ENCODE data around the gene CDHR1. TPM values are rescaled to one million over a fixed set of nuclear protein-coding genes. Genes with fewer than 3 reads are reported as not detected.

Gene CDHR1
- total RNA-seq, 1 experiment from 2014 or later, result 6.6 TPM

DNA sequence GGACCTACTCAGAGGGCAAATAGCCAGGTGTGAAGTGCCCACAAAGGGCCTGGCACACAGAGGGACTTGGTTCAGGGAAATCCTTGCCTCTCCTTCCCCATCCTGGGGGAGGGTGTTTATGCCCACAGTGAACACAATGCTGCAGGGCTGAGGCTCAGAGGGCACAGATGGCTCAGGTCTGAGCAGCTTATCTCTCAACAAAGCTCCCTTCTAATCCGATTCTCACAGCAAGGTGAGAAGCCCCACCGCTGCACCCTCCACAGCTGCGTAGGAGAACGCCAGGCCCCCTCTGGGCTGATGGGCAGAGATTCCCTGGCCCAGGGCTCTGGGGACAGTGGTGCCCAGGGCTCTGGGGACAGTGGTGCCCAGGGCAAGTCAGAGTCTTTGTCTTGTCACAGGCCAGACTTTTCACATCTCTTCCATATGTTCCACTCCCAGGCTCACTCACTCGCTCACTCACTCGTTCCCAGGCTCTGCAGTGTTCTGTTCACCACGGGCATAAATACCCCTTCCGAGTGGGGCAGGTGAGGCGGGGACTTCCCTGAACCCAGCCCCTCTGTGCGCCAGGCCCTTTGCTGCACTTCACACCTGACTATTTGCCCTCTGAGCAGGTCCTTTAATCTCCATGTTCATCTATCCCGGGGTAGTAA, 8.7 kb upstream of the CDHR1 start:
- no peaks in the 10 kb centered on the region for H3K79me2 ChIP-seq (ENCODE audit: insufficient read depth, low read length)
- H3K27me3 Mint-ChIP-seq (ENCODE audit: low read depth), result peaks cover 4% of the 10 kb centered on the region
- H3K14ac ChIP-seq (ENCODE audit: insufficient read depth, low read length), result no peak overlapping the region
- no peak overlapping the region for H3K56ac ChIP-seq (ENCODE audit: insufficient read length, low read depth, low read length)
- TF ChIP-seq, protein P1, sequence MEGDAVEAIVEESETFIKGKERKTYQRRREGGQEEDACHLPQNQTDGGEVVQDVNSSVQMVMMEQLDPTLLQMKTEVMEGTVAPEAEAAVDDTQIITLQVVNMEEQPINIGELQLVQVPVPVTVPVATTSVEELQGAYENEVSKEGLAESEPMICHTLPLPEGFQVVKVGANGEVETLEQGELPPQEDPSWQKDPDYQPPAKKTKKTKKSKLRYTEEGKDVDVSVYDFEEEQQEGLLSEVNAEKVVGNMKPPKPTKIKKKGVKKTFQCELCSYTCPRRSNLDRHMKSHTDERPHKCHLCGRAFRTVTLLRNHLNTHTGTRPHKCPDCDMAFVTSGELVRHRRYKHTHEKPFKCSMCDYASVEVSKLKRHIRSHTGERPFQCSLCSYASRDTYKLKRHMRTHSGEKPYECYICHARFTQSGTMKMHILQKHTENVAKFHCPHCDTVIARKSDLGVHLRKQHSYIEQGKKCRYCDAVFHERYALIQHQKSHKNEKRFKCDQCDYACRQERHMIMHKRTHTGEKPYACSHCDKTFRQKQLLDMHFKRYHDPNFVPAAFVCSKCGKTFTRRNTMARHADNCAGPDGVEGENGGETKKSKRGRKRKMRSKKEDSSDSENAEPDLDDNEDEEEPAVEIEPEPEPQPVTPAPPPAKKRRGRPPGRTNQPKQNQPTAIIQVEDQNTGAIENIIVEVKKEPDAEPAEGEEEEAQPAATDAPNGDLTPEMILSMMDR (conservative IDR thresholded peaks at IDR 0.05), result no peak
- no peak overlapping the region for H2BK20ac ChIP-seq (ENCODE audit: low read depth, low read length, poor library complexity, severe bottlenecking)
- H3K4me2 ChIP-seq (ENCODE audit: insufficient read depth, insufficient read length, low read length), result no peak overlapping the region
- no peak overlapping the region for H2AK5ac ChIP-seq (ENCODE audit: insufficient read length, low read length)
- H3K79me1 ChIP-seq (ENCODE audit: insufficient read depth, low read depth, low read length, poor library complexity, severe bottlenecking), result no peaks in the 10 kb centered on the region
- H2BK120ac ChIP-seq (ENCODE audit: low read depth, low read length, poor library complexity, severe bottlenecking), result no peak overlapping the region
- no peak overlapping the region for H2BK15ac ChIP-seq (ENCODE audit: low read depth, low read length)
- H3K27ac ChIP-seq (ENCODE audit: insufficient read length, low read depth, low read length), result no peak overlapping the region
- no peaks in the 10 kb centered on the region for H3K23me2 ChIP-seq (ENCODE audit: insufficient read length, low read depth, low read length, poor library complexity, severe bottlenecking)
- H4K20me1 ChIP-seq (ENCODE audit: control insufficient read depth, insufficient read depth, insufficient read length), result no peaks in the 10 kb centered on the region
- H2BK12ac ChIP-seq (ENCODE audit: insufficient read length, low read depth, low read length), result no peak overlapping the region
- no peak for DNase-seq
- no peaks in the 10 kb centered on the region for H3K27me3 ChIP-seq (ENCODE audit: insufficient read depth, low read length)
- H3K27ac Mint-ChIP-seq, result no peak overlapping the region
- H3K9me3 Mint-ChIP-seq, result peaks cover 3 to 5% of the 10 kb centered on the region in 2 experiments; a peak in 4 of 5 replicates
- peaks cover 0 to 4% (median 2%) of the 10 kb centered on the region in 3 experiments; a peak in 3 of 7 replicates for H3K36me3 Mint-ChIP-seq (ENCODE audit: insufficient read depth in 1 of 3, low read depth in 3 of 3)
- no peaks in the 10 kb centered on the region for H3K4me1 Mint-ChIP-seq
- no peak overlapping the region for H3K9ac ChIP-seq (ENCODE audit: extremely low read depth, insufficient read length, low read length)
- no peak overlapping the region for H2AFZ ChIP-seq (ENCODE audit: low read length)
- no peak overlapping the region for H3T11ph ChIP-seq (ENCODE audit: low read length)
- no peak overlapping the region for H2BK5ac ChIP-seq (ENCODE audit: insufficient read length, low read length)
- H4K5ac ChIP-seq (ENCODE audit: insufficient read length, low read depth, low read length), result no peak overlapping the region
- no peak overlapping the region for H3K4ac ChIP-seq (ENCODE audit: low read depth, low read length)
- WGBS (ENCODE audit: extremely low coverage, insufficient read length, low lambda C conversion rate), result no CpG with 5 or more reads among the region's 11 CpGs
- no peak overlapping the region for H4K8ac ChIP-seq (replicated peaks; ENCODE audit: insufficient read length, low read depth, low read length)
- H3K23ac ChIP-seq (ENCODE audit: insufficient read length, low read depth, low read length), result no peak overlapping the region
- no peaks in the 10 kb centered on the region for H3K4me1 ChIP-seq (ENCODE audit: insufficient read depth, low read length)
- no peak overlapping the region for H3K4me3 Mint-ChIP-seq
- H3K18ac ChIP-seq (ENCODE audit: insufficient read length, low read depth, low read length), result no peak overlapping the region
- no peak overlapping the region for H4K91ac ChIP-seq (ENCODE audit: insufficient read length, low read depth, low read length)
- no peaks in the 10 kb centered on the region for H3K9me3 ChIP-seq (ENCODE audit: control insufficient read depth, low read depth, low read length)

All from H9 (cell line).